A549 (cell line): Measurements from ENCODE around the gene AP2A2. TPM values are rescaled to one million over a fixed set of nuclear protein-coding genes. Genes with fewer than 3 reads are reported as not detected.

Experiments
- ATAC-seq, 2 experiments: fragments of 200-7000 bp in 1 of 2; fragments of >200 bp in 1 of 2; cut with Nextera tagmentation in 1 of 2; cut with Tn5 transposase in 1 of 2; 3 replicates each; pipeline versions ENCODE4 v1.8.0 to v1.9.1; 2018 to 2020; ENCODE audit warnings: mild to moderate bottlenecking in 1 of 2, moderate library complexity in 1 of 2
- CTCF ChIA-PET: fragments of 300-600 bp; sonication (Branson Sonifier 250); formaldehyde crosslinking; extraction: SDS; loops from one replicate; lab custom pipeline; 2021; ENCODE audit warnings: antibody characterized with exemption, inconsistent platforms; lab: Yijun Ruan, JAX
- POLR2A ChIA-PET: fragments of 350-600 bp; formaldehyde crosslinking; extraction: SDS; loops from one replicate; lab custom pipeline; 2021; ENCODE audit warnings: antibody characterized with exemption, inconsistent platforms; lab: Yijun Ruan, JAX
- DNase-seq, 2 experiments: peaks; one replicate each; pipeline versions ENCODE4 v3.0.0 to v3.0.0-alpha.2; 2011 to 2016; ENCODE audit warnings: low read depth in 1 of 2, low spot score in 1 of 2
- FAIRE-seq: peaks from 2 replicates; lab custom pipeline; 2011; peaks lifted over from hg19 to GRCh38; lab: Jason Lieb, UNC
- H3K27ac ChIP-seq, 2 experiments: fragments of >200 bp; sonication (Bioruptor Twin); formaldehyde crosslinking; 3 replicates each; pipeline ENCODE4 v1.5.1; 2016 to 2017
- H3K4me1 ChIP-seq: fragments of >200 bp; sonication (Bioruptor Twin); formaldehyde crosslinking; 3 replicates; pipeline ENCODE4 v1.6.1; 2016
- H3K4me2 ChIP-seq: fragments of >200 bp; sonication (Bioruptor Twin); formaldehyde crosslinking; 3 replicates; pipeline ENCODE4 v1.6.1; 2016
- H3K4me3 ChIP-seq: fragments of >200 bp; sonication (Bioruptor Twin); formaldehyde crosslinking; 3 replicates; pipeline ENCODE4 v1.5.1; 2016
- H3K9me3 ChIP-seq: fragments of >200 bp; sonication (Bioruptor Twin); formaldehyde crosslinking; 3 replicates; pipeline ENCODE4 v1.6.1; 2016
- CEBPB ChIP-seq, 2 experiments: fragments of >200 bp in 1 of 2; sonication (Bioruptor Twin) in 1 of 2; formaldehyde crosslinking in 1 of 2; IDR thresholded peaks; 2 replicates each; pipeline ENCODE4 v1.6.1; 2012 to 2016
- EP300 ChIP-seq, 2 experiments: fragments of >200 bp; sonication (Bioruptor Twin); formaldehyde crosslinking; IDR thresholded peaks; 2 replicates in 1 of 2; 3 replicates in 1 of 2; pipeline ENCODE4 v1.6.1; 2016 to 2017
- HDAC2 ChIP-seq: fragments of 200-600 bp; sonication (generic); IDR thresholded peaks from 2 replicates; pipeline ENCODE4 v1.6.1; 2016
- HOXA7 ChIP-seq: fragments of 250-450 bp; sonication (Bioruptor Pico); IDR thresholded peaks from 2 replicates; pipeline ENCODE4 v1.5.0; 2020; ENCODE audit warnings: mild to moderate bottlenecking, moderate library complexity
- HOXB13 ChIP-seq: fragments of 250-450 bp; sonication (Bioruptor Pico); IDR thresholded peaks from 2 replicates; pipeline ENCODE4 v1.5.0; 2020; ENCODE audit warnings: low read depth, mild to moderate bottlenecking, moderate library complexity
- JUN ChIP-seq, 2 experiments: fragments of >200 bp; sonication (Bioruptor Twin); formaldehyde crosslinking; IDR thresholded peaks; 2 replicates in 1 of 2; 3 replicates in 1 of 2; pipeline ENCODE4 v1.6.1; 2016 to 2017
- KDM5A ChIP-seq: fragments of 200-600 bp; sonication (generic); IDR thresholded peaks from 2 replicates; pipeline ENCODE4 v1.6.1; 2016; ENCODE audit warnings: antibody characterized with exemption, mild to moderate bottlenecking
- MYC ChIP-seq: IDR thresholded peaks from 2 replicates; pipeline ENCODE4 v1.6.1; 2012; ENCODE audit warnings: mild to moderate bottlenecking, inconsistent platforms, low read length, improper control_type of control experiment, borderline replicate concordance
- NPAS2 ChIP-seq: fragments of 250-450 bp; sonication (Bioruptor Pico); IDR thresholded peaks from 2 replicates; pipeline ENCODE4 v1.8.0; 2022; ENCODE audit warnings: mild to moderate bottlenecking, moderate library complexity, borderline replicate concordance
- POLR2A ChIP-seq: IDR thresholded peaks from 2 replicates; pipeline ENCODE4 v1.6.1; 2012; ENCODE audit warnings: mild to moderate bottlenecking, low read length
- RCOR1 ChIP-seq: fragments of 150-350 bp; IDR thresholded peaks from 2 replicates; pipeline ENCODE4 v1.6.1; 2014; ENCODE audit warnings: antibody characterized with exemption, low read length, low read depth
- RFX5 ChIP-seq: fragments of 450-650 bp; IDR thresholded peaks from 2 replicates; pipeline ENCODE4 v1.7.1; 2014; ENCODE audit warnings: antibody characterized with exemption, mild to moderate bottlenecking, moderate library complexity
- WGBS: methylation state at CpG from one replicate; pipeline ENCODE4 v1.1.6; 2017; ENCODE audit errors: missing lambda C conversion rate; 5-methylcytosine and 5-hydroxymethylcytosine counted together
- polyA plus RNA-seq, 4 experiments: library from polyadenylated mRNA; depleted of rRNA in 3 of 4; stranded (reverse); fragments of >200 nt; fragmentation: RNase III in 1 of 4; extraction: RNeasy Plus Mini Kit Qiagen cat#74134 plus additional on column Dnase treatment in 1 of 4; gene quantifications; 2 replicates in 3 of 4; 3 replicates in 1 of 4; pipeline ENCODE4 v1.2.3, GENCODE V29; 2011 to 2017
- TF ChIP-seq, protein P1 (sequence below): fragments of 250-450 bp; sonication (Bioruptor Pico); IDR thresholded peaks from 2 replicates; pipeline ENCODE4 v1.5.0; 2021; ENCODE audit warnings: mild to moderate bottlenecking, moderate library complexity, borderline replicate concordance
- TF ChIP-seq, protein P2 (sequence below): IDR thresholded peaks from 2 replicates; pipeline ENCODE4 v1.6.1; 2012
- TF ChIP-seq, protein P3 (sequence below): fragments of 150-350 bp; IDR thresholded peaks from 2 replicates; pipeline ENCODE4 v1.6.1; 2014; ENCODE audit warnings: low read depth, mild to moderate bottlenecking, low read length
- TF ChIP-seq, protein P4 (sequence below): fragments of 250-450 bp; sonication (Bioruptor Pico); IDR thresholded peaks from 2 replicates; pipeline ENCODE4 v1.5.0; 2020; ENCODE audit warnings: low read depth, mild to moderate bottlenecking, moderate library complexity
- TF ChIP-seq, protein P5 (sequence below): fragments of 200-600 bp; sonication (generic); IDR thresholded peaks from 2 replicates; pipeline ENCODE4 v1.6.1; 2016; ENCODE audit warnings: antibody characterized with exemption, mild to moderate bottlenecking, moderate library complexity
- TF ChIP-seq, protein P6 (sequence below): fragments of >200 bp; sonication (Bioruptor Twin); formaldehyde crosslinking; IDR thresholded peaks from 3 replicates; pipeline ENCODE4 v1.6.1; 2016

The AP2A2 gene
- polyA plus RNA-seq, 2 of the 4 experiments (the other 2 are of a cell fraction): 39.4 to 60.4 TPM

DNA sequence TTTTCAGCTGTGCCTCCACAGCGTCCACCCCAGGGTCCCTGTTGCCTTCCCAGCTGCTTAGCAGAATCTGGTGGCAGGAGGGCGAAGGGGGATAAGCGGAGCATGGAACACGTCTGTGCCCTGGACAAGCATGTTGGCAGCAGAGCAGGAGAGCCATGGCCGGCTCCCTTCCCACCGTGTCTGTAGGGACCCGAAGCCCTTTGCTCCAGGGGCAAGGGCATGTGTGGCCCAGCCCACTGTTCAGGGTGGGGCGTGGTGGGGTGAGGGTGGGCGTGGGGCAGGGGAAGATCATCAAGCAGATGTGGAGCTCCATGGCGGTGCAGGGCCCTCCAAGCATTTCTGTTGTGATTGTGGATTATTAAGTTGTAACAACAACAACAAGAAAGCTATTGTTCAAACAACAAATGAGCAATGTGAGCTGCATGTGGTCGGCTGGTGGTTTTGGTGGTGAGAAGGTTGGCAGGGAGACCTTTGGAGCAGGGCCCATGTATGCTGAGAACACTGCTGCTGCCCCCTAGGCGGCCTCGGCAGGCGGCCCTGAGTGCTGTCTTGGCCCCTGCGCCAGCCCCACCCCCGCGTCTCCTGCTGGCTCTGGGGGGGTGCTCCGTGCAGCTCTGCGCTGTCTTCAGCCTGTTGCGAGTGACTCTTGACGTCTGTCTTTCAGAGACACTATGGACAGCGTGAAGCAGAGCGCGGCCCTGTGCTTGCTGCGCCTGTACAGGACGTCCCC lies 50.9 kb downstream of the AP2A2 start:
- peak in 1 of 2 experiments; percentile 30; a peak in 3 of 6 replicates for ATAC-seq
- H3K4me3 ChIP-seq: no peak overlapping the region

More for the DNA sequence above, 50.9 kb downstream of the AP2A2 start:
- Histone ChIP-seq H3K9me3 (no peaks in the 10 kb centered on the region), H3K4me1 (0 out of 3 replicates have a peak, but pooled peaks cover 4% of the 10 kb centered on the region), H3K4me2 (no peak overlapping the region), H3K27ac (no peak overlapping the region)
- POLR2A ChIA-PET: no interaction called here
- CTCF ChIA-PET: interaction anchor here (0.6 to 1.6 kb wide), 6 partner anchors 17 to 55 kb away, joined by 3 to 6 read pairs (median 4); no protein-coding TSS in a partner anchor
- WGBS: 79% methylated on average over 23 of the region's 26 CpGs
- FAIRE-seq (no peak), DNase-seq (no peak)
- TF ChIP-seq HDAC2 (no peak), NPAS2 (CRISPR knock-in tag) (no peak), EP300 (IDR thresholded peaks at IDR 0.05) (no peak), POLR2A (no peak), JUN (IDR thresholded peaks at IDR 0.05) (no peak), MYC (no peak), CEBPB (IDR thresholded peaks at IDR 0.05) (no peak), HOXB13 (no peak), HOXA7 (CRISPR knock-in tag) (no peak), RCOR1 (no peak), RFX5 (no peak), KDM5A (no peak)
- TF ChIP-seq, protein P1, sequence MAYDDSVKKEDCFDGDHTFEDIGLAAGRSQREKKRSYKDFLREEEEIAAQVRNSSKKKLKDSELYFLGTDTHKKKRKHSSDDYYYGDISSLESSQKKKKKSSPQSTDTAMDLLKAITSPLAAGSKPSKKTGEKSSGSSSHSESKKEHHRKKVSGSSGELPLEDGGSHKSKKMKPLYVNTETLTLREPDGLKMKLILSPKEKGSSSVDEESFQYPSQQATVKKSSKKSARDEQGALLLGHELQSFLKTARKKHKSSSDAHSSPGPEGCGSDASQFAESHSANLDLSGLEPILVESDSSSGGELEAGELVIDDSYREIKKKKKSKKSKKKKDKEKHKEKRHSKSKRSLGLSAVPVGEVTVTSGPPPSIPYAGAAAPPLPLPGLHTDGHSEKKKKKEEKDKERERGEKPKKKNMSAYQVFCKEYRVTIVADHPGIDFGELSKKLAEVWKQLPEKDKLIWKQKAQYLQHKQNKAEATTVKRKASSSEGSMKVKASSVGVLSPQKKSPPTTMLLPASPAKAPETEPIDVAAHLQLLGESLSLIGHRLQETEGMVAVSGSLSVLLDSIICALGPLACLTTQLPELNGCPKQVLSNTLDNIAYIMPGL (CRISPR knock-in tag): no peak
- TF ChIP-seq, protein P2, sequence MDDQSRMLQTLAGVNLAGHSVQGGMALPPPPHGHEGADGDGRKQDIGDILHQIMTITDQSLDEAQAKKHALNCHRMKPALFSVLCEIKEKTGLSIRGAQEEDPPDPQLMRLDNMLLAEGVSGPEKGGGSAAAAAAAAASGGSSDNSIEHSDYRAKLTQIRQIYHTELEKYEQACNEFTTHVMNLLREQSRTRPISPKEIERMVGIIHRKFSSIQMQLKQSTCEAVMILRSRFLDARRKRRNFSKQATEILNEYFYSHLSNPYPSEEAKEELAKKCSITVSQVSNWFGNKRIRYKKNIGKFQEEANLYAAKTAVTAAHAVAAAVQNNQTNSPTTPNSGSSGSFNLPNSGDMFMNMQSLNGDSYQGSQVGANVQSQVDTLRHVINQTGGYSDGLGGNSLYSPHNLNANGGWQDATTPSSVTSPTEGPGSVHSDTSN: no peak
- TF ChIP-seq, protein P3, sequence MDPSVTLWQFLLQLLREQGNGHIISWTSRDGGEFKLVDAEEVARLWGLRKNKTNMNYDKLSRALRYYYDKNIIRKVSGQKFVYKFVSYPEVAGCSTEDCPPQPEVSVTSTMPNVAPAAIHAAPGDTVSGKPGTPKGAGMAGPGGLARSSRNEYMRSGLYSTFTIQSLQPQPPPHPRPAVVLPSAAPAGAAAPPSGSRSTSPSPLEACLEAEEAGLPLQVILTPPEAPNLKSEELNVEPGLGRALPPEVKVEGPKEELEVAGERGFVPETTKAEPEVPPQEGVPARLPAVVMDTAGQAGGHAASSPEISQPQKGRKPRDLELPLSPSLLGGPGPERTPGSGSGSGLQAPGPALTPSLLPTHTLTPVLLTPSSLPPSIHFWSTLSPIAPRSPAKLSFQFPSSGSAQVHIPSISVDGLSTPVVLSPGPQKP: no peak
- TF ChIP-seq, protein P4, sequence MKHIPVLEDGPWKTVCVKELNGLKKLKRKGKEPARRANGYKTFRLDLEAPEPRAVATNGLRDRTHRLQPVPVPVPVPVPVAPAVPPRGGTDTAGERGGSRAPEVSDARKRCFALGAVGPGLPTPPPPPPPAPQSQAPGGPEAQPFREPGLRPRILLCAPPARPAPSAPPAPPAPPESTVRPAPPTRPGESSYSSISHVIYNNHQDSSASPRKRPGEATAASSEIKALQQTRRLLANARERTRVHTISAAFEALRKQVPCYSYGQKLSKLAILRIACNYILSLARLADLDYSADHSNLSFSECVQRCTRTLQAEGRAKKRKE (CRISPR knock-in tag): no peak
- TF ChIP-seq, protein P5, sequence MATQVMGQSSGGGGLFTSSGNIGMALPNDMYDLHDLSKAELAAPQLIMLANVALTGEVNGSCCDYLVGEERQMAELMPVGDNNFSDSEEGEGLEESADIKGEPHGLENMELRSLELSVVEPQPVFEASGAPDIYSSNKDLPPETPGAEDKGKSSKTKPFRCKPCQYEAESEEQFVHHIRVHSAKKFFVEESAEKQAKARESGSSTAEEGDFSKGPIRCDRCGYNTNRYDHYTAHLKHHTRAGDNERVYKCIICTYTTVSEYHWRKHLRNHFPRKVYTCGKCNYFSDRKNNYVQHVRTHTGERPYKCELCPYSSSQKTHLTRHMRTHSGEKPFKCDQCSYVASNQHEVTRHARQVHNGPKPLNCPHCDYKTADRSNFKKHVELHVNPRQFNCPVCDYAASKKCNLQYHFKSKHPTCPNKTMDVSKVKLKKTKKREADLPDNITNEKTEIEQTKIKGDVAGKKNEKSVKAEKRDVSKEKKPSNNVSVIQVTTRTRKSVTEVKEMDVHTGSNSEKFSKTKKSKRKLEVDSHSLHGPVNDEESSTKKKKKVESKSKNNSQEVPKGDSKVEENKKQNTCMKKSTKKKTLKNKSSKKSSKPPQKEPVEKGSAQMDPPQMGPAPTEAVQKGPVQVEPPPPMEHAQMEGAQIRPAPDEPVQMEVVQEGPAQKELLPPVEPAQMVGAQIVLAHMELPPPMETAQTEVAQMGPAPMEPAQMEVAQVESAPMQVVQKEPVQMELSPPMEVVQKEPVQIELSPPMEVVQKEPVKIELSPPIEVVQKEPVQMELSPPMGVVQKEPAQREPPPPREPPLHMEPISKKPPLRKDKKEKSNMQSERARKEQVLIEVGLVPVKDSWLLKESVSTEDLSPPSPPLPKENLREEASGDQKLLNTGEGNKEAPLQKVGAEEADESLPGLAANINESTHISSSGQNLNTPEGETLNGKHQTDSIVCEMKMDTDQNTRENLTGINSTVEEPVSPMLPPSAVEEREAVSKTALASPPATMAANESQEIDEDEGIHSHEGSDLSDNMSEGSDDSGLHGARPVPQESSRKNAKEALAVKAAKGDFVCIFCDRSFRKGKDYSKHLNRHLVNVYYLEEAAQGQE: no peak
- TF ChIP-seq, protein P6, sequence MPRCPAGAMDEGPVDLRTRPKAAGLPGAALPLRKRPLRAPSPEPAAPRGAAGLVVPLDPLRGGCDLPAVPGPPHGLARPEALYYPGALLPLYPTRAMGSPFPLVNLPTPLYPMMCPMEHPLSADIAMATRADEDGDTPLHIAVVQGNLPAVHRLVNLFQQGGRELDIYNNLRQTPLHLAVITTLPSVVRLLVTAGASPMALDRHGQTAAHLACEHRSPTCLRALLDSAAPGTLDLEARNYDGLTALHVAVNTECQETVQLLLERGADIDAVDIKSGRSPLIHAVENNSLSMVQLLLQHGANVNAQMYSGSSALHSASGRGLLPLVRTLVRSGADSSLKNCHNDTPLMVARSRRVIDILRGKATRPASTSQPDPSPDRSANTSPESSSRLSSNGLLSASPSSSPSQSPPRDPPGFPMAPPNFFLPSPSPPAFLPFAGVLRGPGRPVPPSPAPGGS: no peak
